Thyroid gland (tissue), 4 donors: ENCODE data around the gene SREBF2. TPM values are rescaled to one million over a fixed set of nuclear protein-coding genes. Genes with fewer than 3 reads are reported as not detected.
A peak's percentile ranks its signal among the peaks of the same experiment; 100 is the strongest.

Experiments used
- DNase-seq, 2 donors: peaks; one replicate each; pipeline ENCODE4 v3.0.0-alpha.2; 2019
- H3K27ac ChIP-seq, 3 donors: fragments of 200-600 bp; sonication (generic); 1 replicate in 2 of 3; 2 replicates in 1 of 3; pipeline ENCODE4 v1.5.1; 2016 to 2019; ENCODE audit warnings: mild to moderate bottlenecking in 1 of 3, moderate library complexity in 1 of 3
- H3K27me3 ChIP-seq: fragments of 200-600 bp; sonication (generic); one replicate; pipeline ENCODE4 v1.5.1; 2019
- H3K36me3 ChIP-seq, 2 donors: fragments of 200-600 bp; sonication (generic); one replicate each; pipeline ENCODE4 v1.5.1; 2016 to 2019
- H3K4me1 ChIP-seq, 2 donors: fragments of 200-600 bp; sonication (generic); one replicate each; pipeline ENCODE4 v1.5.1; 2017 to 2019
- H3K4me3 ChIP-seq, 3 donors: fragments of 200-600 bp; sonication (generic); replicated peaks in 1 of 3; 1 replicate in 2 of 3; 2 replicates in 1 of 3; pipeline ENCODE4 v1.5.1; 2016; ENCODE audit warnings: mild to moderate bottlenecking in 1 of 3
- H3K9me3 ChIP-seq: fragments of 200-600 bp; sonication (generic); one replicate; pipeline ENCODE4 v1.5.1; 2017
- CTCF ChIP-seq, 6 experiments: fragments of 200-600 bp in 3 of 6; fragments of 450-650 bp in 3 of 6; sonication (generic) in 3 of 6; IDR thresholded peaks; one replicate each; pipeline ENCODE4 v1.5.1; 2016 to 2019; ENCODE audit warnings: antibody characterized with exemption in 6 of 6, mild to moderate bottlenecking in 2 of 6, inconsistent platforms in 1 of 6, moderate library complexity in 1 of 6
- POLR2A ChIP-seq, 2 donors: fragments of 450-650 bp; IDR thresholded peaks; one replicate each; pipeline ENCODE4 v1.6.1; 2017; ENCODE audit warnings: antibody characterized with exemption in 2 of 2, mild to moderate bottlenecking in 2 of 2, moderate library complexity in 1 of 2
- WGBS, 2 donors: methylation state at CpG; one replicate each; pipeline ENCODE4 v1.1.5; 2017; 5-methylcytosine and 5-hydroxymethylcytosine counted together
- intact Hi-C: fragments of 100-400 bp; cut with DNase I; formaldehyde crosslinking; loops from one replicate; pipeline ENCODE4 v1.15.1; 2023
- total RNA-seq, 4 donors: library from RNA; depleted of rRNA; stranded (reverse); fragments of >200 nt; gene quantifications; one replicate each; pipeline ENCODE4 v1.2.3, GENCODE V29; 2016

SREBF2 gene
- total RNA-seq, 4 donors from 2014 or later, result 34.4 to 91.8 (median 63.7) TPM

GRCh38 chr22:41913040-41913719, 80.3 kb downstream of the SREBF2 start:
- Histone ChIP-seq H3K4me3 (no peak overlapping the region), H3K27me3 (peaks cover 36% of the 10 kb centered on the region), H3K36me3 (no peaks in the 10 kb centered on the region), H3K4me1 (peaks cover 13 to 35% of the 10 kb centered on the region in 2 donors), H3K9me3 (no peaks in the 10 kb centered on the region), H3K27ac (no peak overlapping the region)
- DNase-seq, result no peak
- 61 to 67% methylated on average over 7 to 9 of the region's 11 CpGs for WGBS, 2 donors
- TF ChIP-seq POLR2A (IDR thresholded peaks at IDR 0.05), result no peak
- TF ChIP-seq CTCF (IDR thresholded peaks at IDR 0.05), result no peak
- intact Hi-C loops, result no loop called here

GRCh38 chr22:41913842-41914534, 81.1 kb downstream of the SREBF2 start:
- 2 to 4% methylated on average over 14 to 38 of the region's 79 CpGs for WGBS, 2 donors
- H3K27ac ChIP-seq, result no peak overlapping the region
- H3K27me3 ChIP-seq, result peaks cover 36% of the 10 kb centered on the region
- TF ChIP-seq POLR2A (IDR thresholded peaks at IDR 0.05) (no peak), CTCF (IDR thresholded peaks at IDR 0.05) (no peak)
- H3K36me3 ChIP-seq, result no peaks in the 10 kb centered on the region
- H3K9me3 ChIP-seq, result no peaks in the 10 kb centered on the region
- intact Hi-C loops, result no loop called here
- peaks cover 13 to 37% of the 10 kb centered on the region in 2 donors for H3K4me1 ChIP-seq
- no peak for DNase-seq
- H3K4me3 ChIP-seq, result no peak overlapping the region

- Histone ChIP-seq H3K27ac (no peak overlapping the region), H3K4me1 (peaks cover 18 to 42% of the 10 kb centered on the region in 2 donors), H3K9me3 (no peaks in the 10 kb centered on the region), H3K36me3 (no peaks in the 10 kb centered on the region), H3K27me3 (peaks cover 36% of the 10 kb centered on the region), H3K4me3 (peak overlapping the region in 1 of 3 donors; percentile 26)
- WGBS, 2 donors, result 3% methylated on average over 39 of the region's 67 CpGs; no CpG with 5 or more reads in 1 of the 2 donors
- intact Hi-C loops, result no loop called here
- DNase-seq, result no peak
- no peak for TF ChIP-seq CTCF (IDR thresholded peaks at IDR 0.05)
- no peak for TF ChIP-seq POLR2A (IDR thresholded peaks at IDR 0.05)
Observed at GRCh38 chr22:41914611-41915034, 81.7 kb downstream of the SREBF2 start.

GRCh38 chr22:41915035-41915785, 82.3 kb downstream of the SREBF2 start, which contains the start of gene SHISA8:
TSS of gene SHISA8 (minus strand) at chr22:41915074. CDS start at chr22:41914667, 407 bp downstream.
- no peaks in the 10 kb centered on the region for H3K36me3 ChIP-seq
- WGBS, 2 donors, result 0 to 15% methylated on average over 6 to 21 of the region's 63 CpGs
- H3K9me3 ChIP-seq, result no peaks in the 10 kb centered on the region
- peaks cover 18 to 42% of the 10 kb centered on the region in 2 donors for H3K4me1 ChIP-seq
- H3K4me3 ChIP-seq, result peak within 1 kb of the TSS in 1 of 3 donors; percentile 26
- TF ChIP-seq POLR2A (IDR thresholded peaks at IDR 0.05) (no peak), CTCF (IDR thresholded peaks at IDR 0.05) (no peak)
- intact Hi-C loops, result no loop called here
- peaks cover 36% of the 10 kb centered on the region for H3K27me3 ChIP-seq
- DNase-seq, result peak; percentile 28 to 35
- H3K27ac ChIP-seq, result no peak within 1 kb of the TSS
